Neural crest cell (in vitro differentiated cells): ENCODE results near the gene PPM1M. TPM values are rescaled to one million over a fixed set of nuclear protein-coding genes. Genes with fewer than 3 reads are reported as not detected.

ENCODE experiments used
- DNase-seq: peaks from one replicate; pipeline ENCODE4 v3.0.0; 2021; ENCODE audit warnings: low read depth, mixed read lengths, low spot score
- H3K27ac Mint-ChIP-seq: one replicate; pipeline ENCODE4 v1.8.0; 2021; ENCODE audit warnings: mild to moderate bottlenecking, mixed read lengths; ENCODE audit not compliant: unreplicated experiment
- H3K27me3 Mint-ChIP-seq: 2 replicates; pipeline ENCODE4 v1.8.0; 2021; ENCODE audit warnings: low read depth, mild to moderate bottlenecking, mixed read lengths
- H3K36me3 Mint-ChIP-seq: 2 replicates; pipeline ENCODE4 v1.8.0; 2021; ENCODE audit warnings: low read depth, mild to moderate bottlenecking, mixed read lengths
- H3K4me1 Mint-ChIP-seq: 2 replicates; pipeline ENCODE4 v1.8.0; 2021; ENCODE audit warnings: mixed read lengths
- H3K4me3 Mint-ChIP-seq: one replicate; pipeline ENCODE4 v1.8.0; 2021; ENCODE audit warnings: mild to moderate bottlenecking, mixed read lengths
- H3K9me3 Mint-ChIP-seq: 2 replicates; pipeline ENCODE4 v1.8.0; 2021; ENCODE audit warnings: mixed read lengths
- total RNA-seq: library from RNA; stranded (reverse); gene quantifications from 2 replicates; pipeline ENCODE4 v1.2.1, GENCODE V29; 2021
- TF ChIP-seq, protein P1 (sequence below): fragments of 200-600 bp; sonication (generic); conservative IDR thresholded peaks from 2 replicates; pipeline ENCODE4 v1.5.0; 2021; ENCODE audit warnings: antibody characterized with exemption, mild to moderate bottlenecking

PPM1M gene
- total RNA-seq, 1 donor from 2014 or later = 4.4 TPM

GRCh38 chr3:52218026-52218425, 27.5 kb upstream of the PPM1M start:
- DNase-seq = no peak
- peaks cover 12% of the 10 kb centered on the region for H3K36me3 Mint-ChIP-seq
- H3K27ac Mint-ChIP-seq = peak overlapping the region; percentile 78
- H3K9me3 Mint-ChIP-seq = no peaks in the 10 kb centered on the region
- no peak overlapping the region for H3K4me3 Mint-ChIP-seq
- TF ChIP-seq, protein P1, sequence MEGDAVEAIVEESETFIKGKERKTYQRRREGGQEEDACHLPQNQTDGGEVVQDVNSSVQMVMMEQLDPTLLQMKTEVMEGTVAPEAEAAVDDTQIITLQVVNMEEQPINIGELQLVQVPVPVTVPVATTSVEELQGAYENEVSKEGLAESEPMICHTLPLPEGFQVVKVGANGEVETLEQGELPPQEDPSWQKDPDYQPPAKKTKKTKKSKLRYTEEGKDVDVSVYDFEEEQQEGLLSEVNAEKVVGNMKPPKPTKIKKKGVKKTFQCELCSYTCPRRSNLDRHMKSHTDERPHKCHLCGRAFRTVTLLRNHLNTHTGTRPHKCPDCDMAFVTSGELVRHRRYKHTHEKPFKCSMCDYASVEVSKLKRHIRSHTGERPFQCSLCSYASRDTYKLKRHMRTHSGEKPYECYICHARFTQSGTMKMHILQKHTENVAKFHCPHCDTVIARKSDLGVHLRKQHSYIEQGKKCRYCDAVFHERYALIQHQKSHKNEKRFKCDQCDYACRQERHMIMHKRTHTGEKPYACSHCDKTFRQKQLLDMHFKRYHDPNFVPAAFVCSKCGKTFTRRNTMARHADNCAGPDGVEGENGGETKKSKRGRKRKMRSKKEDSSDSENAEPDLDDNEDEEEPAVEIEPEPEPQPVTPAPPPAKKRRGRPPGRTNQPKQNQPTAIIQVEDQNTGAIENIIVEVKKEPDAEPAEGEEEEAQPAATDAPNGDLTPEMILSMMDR = no peak
- H3K27me3 Mint-ChIP-seq = no peaks in the 10 kb centered on the region
- H3K4me1 Mint-ChIP-seq = peaks cover 4% of the 10 kb centered on the region

GRCh38 chr3:52218454-52218853, 27.1 kb upstream of the PPM1M start:
- no peaks in the 10 kb centered on the region for H3K9me3 Mint-ChIP-seq

GRCh38 chr3:52218937-52219650, 26.5 kb upstream of the PPM1M start:
- no peaks in the 10 kb centered on the region for H3K9me3 Mint-ChIP-seq
- TF ChIP-seq, protein P1 = no peak
- H3K27me3 Mint-ChIP-seq = no peaks in the 10 kb centered on the region
- H3K36me3 Mint-ChIP-seq = peaks cover 8% of the 10 kb centered on the region
- peaks cover 4% of the 10 kb centered on the region for H3K4me1 Mint-ChIP-seq
- peak overlapping the region; percentile 43 for H3K27ac Mint-ChIP-seq
- no peak for DNase-seq
- no peak overlapping the region for H3K4me3 Mint-ChIP-seq

More at GRCh38 chr3:52218454-52218853, 27.1 kb upstream of the PPM1M start:
- peaks cover 10% of the 10 kb centered on the region for H3K36me3 Mint-ChIP-seq
- H3K27me3 Mint-ChIP-seq = no peaks in the 10 kb centered on the region
- H3K4me3 Mint-ChIP-seq = no peak overlapping the region
- peaks cover 4% of the 10 kb centered on the region for H3K4me1 Mint-ChIP-seq
- H3K27ac Mint-ChIP-seq = no peak overlapping the region
- DNase-seq = no peak
- TF ChIP-seq, protein P1 = no peak

- H3K4me3 Mint-ChIP-seq = peak overlapping the region; percentile 2
- no peaks in the 10 kb centered on the region for H3K27me3 Mint-ChIP-seq
- peak; percentile 97 for DNase-seq
- peaks cover 4% of the 10 kb centered on the region for H3K4me1 Mint-ChIP-seq
- H3K27ac Mint-ChIP-seq = no peak overlapping the region
- no peaks in the 10 kb centered on the region for H3K9me3 Mint-ChIP-seq
- TF ChIP-seq, protein P1 = peak; percentile 92
- H3K36me3 Mint-ChIP-seq = peaks cover 2% of the 10 kb centered on the region
These were observed 25.1 kb upstream of the PPM1M start for GRCh38 chr3:52220380-52221026.

- H3K4me1 Mint-ChIP-seq = peaks cover 4% of the 10 kb centered on the region
- H3K4me3 Mint-ChIP-seq = no peak overlapping the region
- H3K9me3 Mint-ChIP-seq = no peaks in the 10 kb centered on the region
- H3K36me3 Mint-ChIP-seq = no peaks in the 10 kb centered on the region
- H3K27ac Mint-ChIP-seq = no peak overlapping the region
- no peak for DNase-seq
- no peaks in the 10 kb centered on the region for H3K27me3 Mint-ChIP-seq
- TF ChIP-seq, protein P1 = no peak
These were observed 24.4 kb upstream of the PPM1M start for GRCh38 chr3:52221141-52221562.
